M059J (cell line): ENCODE results near the gene GAA. TPM values are rescaled to one million over a fixed set of nuclear protein-coding genes. Genes with fewer than 3 reads are reported as not detected.
A peak's percentile ranks its signal among the peaks of the same experiment; 100 is the strongest.
"Not testable (repeated sequence)": the region's sequence is repeated elsewhere in the genome, so short reads cannot be mapped to it uniquely, and the experiment has no call there.

ENCODE experiments used
- DNase-seq: peaks from one replicate; pipeline ENCODE4 v3.0.0-alpha.2; 2012; ENCODE audit warnings: low read depth
- total RNA-seq: library from RNA; depleted of rRNA; stranded (reverse); fragments of >200 nt; shearing (Covaris generic); gene quantifications from 2 replicates; pipeline ENCODE4 v1.2.3, GENCODE V29; 2014

GAA gene
- total RNA-seq, 1 experiment from 2014 or later, result 11.2 TPM

- no peak for DNase-seq
Observed at GRCh38 chr17:80083136-80083661, 18.2 kb upstream of the GAA start.

GRCh38 chr17:80084773-80085172 is 16.6 kb upstream of the GAA start:
- no peak for DNase-seq

- DNase-seq, result no peak
Observed at GRCh38 chr17:80086081-80086480, 15.3 kb upstream of the GAA start.

- DNase-seq, result no peak
Observed at GRCh38 chr17:80086616-80087015, 14.8 kb upstream of the GAA start.

GRCh38 chr17:80087346-80088265 is 13.8 kb upstream of the GAA start:
- no peak for DNase-seq

- no peak for DNase-seq
Observed at GRCh38 chr17:80089762-80090161, 11.6 kb upstream of the GAA start.

GRCh38 chr17:80090164-80090563 is 11.2 kb upstream of the GAA start:
- not testable (repeated sequence) for DNase-seq

GRCh38 chr17:80091376-80091775 is 10.0 kb upstream of the GAA start:
- no peak for DNase-seq

- DNase-seq, result no peak
Observed at GRCh38 chr17:80092959-80093358, 8.4 kb upstream of the GAA start.

- no peak for DNase-seq
Observed at GRCh38 chr17:80095038-80095843, 6.1 kb upstream of the GAA start.

GRCh38 chr17:80095844-80096475 is 5.4 kb upstream of the GAA start:
- DNase-seq, result no peak

GRCh38 chr17:80096561-80097021 is 4.8 kb upstream of the GAA start:
- DNase-seq, result no peak

- DNase-seq, result no peak
Observed at GRCh38 chr17:80097127-80097621, 4.2 kb upstream of the GAA start.

GRCh38 chr17:80097844-80098691 is 3.3 kb upstream of the GAA start:
- no peak for DNase-seq

- no peak for DNase-seq
Observed at GRCh38 chr17:80099291-80100034, 1.9 kb upstream of the GAA start.

GRCh38 chr17:80100035-80100323 is 1.4 kb upstream of the GAA start:
- no peak for DNase-seq

GRCh38 chr17:80101946-80102663 is 724 bp downstream of the GAA start:
- DNase-seq, result peak; percentile 58

GRCh38 chr17:80102664-80103448 is 1.5 kb downstream of the GAA start:
- no peak for DNase-seq
